GM18526 (cell line): ENCODE data around the gene DIMT1.

Experiments used
- POLR2A ChIP-seq: IDR thresholded peaks from 3 replicates; pipeline ENCODE4 v1.6.1; 2011; ENCODE audit not compliant: insufficient read length; ENCODE audit errors: extremely low read depth

Gene DIMT1

GRCh38 chr5:62385131-62385530 lies 18.6 kb downstream of the DIMT1 start:
- TF ChIP-seq POLR2A = no peak

- no peak for TF ChIP-seq POLR2A
Observed at GRCh38 chr5:62376064-62376463, 27.6 kb downstream of the DIMT1 start.

- TF ChIP-seq POLR2A = no peak
Observed at GRCh38 chr5:62375627-62376026, 28.1 kb downstream of the DIMT1 start.

GRCh38 chr5:62374090-62374489 lies 29.6 kb downstream of the DIMT1 start:
- no peak for TF ChIP-seq POLR2A

GRCh38 chr5:62373382-62373781 lies 30.3 kb downstream of the DIMT1 start:
- TF ChIP-seq POLR2A = no peak

- no peak for TF ChIP-seq POLR2A
Observed at GRCh38 chr5:62372600-62372999, 31.1 kb downstream of the DIMT1 start.

- no peak for TF ChIP-seq POLR2A
Observed at GRCh38 chr5:62371409-62371808, 32.3 kb downstream of the DIMT1 start.

- TF ChIP-seq POLR2A = no peak
Observed at GRCh38 chr5:62369039-62369438, 34.7 kb downstream of the DIMT1 start.

GRCh38 chr5:62362701-62363100 lies 41.0 kb downstream of the DIMT1 start:
- no peak for TF ChIP-seq POLR2A

GRCh38 chr5:62354028-62354874 lies 49.5 kb downstream of the DIMT1 start:
- TF ChIP-seq POLR2A = no peak

- TF ChIP-seq POLR2A = no peak
Observed at GRCh38 chr5:62348723-62349481, 54.8 kb downstream of the DIMT1 start.

GRCh38 chr5:62347928-62348327 lies 55.8 kb downstream of the DIMT1 start:
- TF ChIP-seq POLR2A = no peak

GRCh38 chr5:62346748-62347147 lies 57.0 kb downstream of the DIMT1 start:
- no peak for TF ChIP-seq POLR2A

GRCh38 chr5:62343428-62343827 lies 60.3 kb downstream of the DIMT1 start:
- no peak for TF ChIP-seq POLR2A

- no peak for TF ChIP-seq POLR2A
Observed at GRCh38 chr5:62342476-62342837, 61.2 kb downstream of the DIMT1 start.

GRCh38 chr5:62341783-62342475 lies 61.8 kb downstream of the DIMT1 start:
- TF ChIP-seq POLR2A = no peak

GRCh38 chr5:62340979-62341378 lies 62.7 kb downstream of the DIMT1 start:
- no peak for TF ChIP-seq POLR2A

GRCh38 chr5:62340392-62340791 lies 63.3 kb downstream of the DIMT1 start:
- TF ChIP-seq POLR2A = no peak
